VCaP (cell line): Measurements from ENCODE around the gene AFAP1.

Source experiments
- H3K27ac ChIP-seq: fragments of 450-650 bp; 2 replicates; pipeline ENCODE4 v1.5.1; 2017
- CTCF ChIP-seq: fragments of 450-650 bp; conservative IDR thresholded peaks from 2 replicates; pipeline ENCODE4 v1.5.1; 2017; ENCODE audit warnings: mild to moderate bottlenecking, moderate library complexity

AFAP1 gene

GRCh38 chr4:7714738-7715137 is 224.9 kb downstream of the AFAP1 start:
- H3K27ac ChIP-seq = no peak overlapping the region
- no peak for TF ChIP-seq CTCF

GRCh38 chr4:7714176-7714575 is 225.5 kb downstream of the AFAP1 start:
- no peak overlapping the region for H3K27ac ChIP-seq
- TF ChIP-seq CTCF = no peak

- H3K27ac ChIP-seq = no peak overlapping the region
- TF ChIP-seq CTCF = no peak
Observed at GRCh38 chr4:7713757-7714156, 225.9 kb downstream of the AFAP1 start.

GRCh38 chr4:7712021-7712671 is 227.5 kb downstream of the AFAP1 start:
- no peak for TF ChIP-seq CTCF
- H3K27ac ChIP-seq = no peak overlapping the region

- no peak overlapping the region for H3K27ac ChIP-seq
- TF ChIP-seq CTCF = no peak
Observed at GRCh38 chr4:7711307-7711963, 228.2 kb downstream of the AFAP1 start.

GRCh38 chr4:7710576-7711306 is 228.9 kb downstream of the AFAP1 start:
- no peak for TF ChIP-seq CTCF

GRCh38 chr4:7710126-7710525 is 229.5 kb downstream of the AFAP1 start:
- TF ChIP-seq CTCF = no peak

More at GRCh38 chr4:7710576-7711306, 228.9 kb downstream of the AFAP1 start:
- no peak overlapping the region for H3K27ac ChIP-seq

More at GRCh38 chr4:7710126-7710525, 229.5 kb downstream of the AFAP1 start:
- H3K27ac ChIP-seq = no peak overlapping the region
